ENCODE data around the gene UPP1.
"Not testable (repeated sequence)": the region's sequence is repeated elsewhere in the genome, so short reads cannot be mapped to it uniquely, and the experiment has no call there.

UPP1 gene

GRCh38 chr7:48114589-48114988, 25.5 kb downstream of the UPP1 start:
- FAIRE-seq (no peak), DNase-seq (ENCODE audit: insufficient read length, low spot score) (no peak)
- TF ChIP-seq POU2F2 (IDR thresholded peaks at IDR 0.05; ENCODE audit: low read depth, low read length) = no peak
- TF ChIP-seq TAF1 (IDR thresholded peaks at IDR 0.05; ENCODE audit: low read depth, low read length) = no peak
- no peak for TF ChIP-seq PAX5 (IDR thresholded peaks at IDR 0.05; ENCODE audit: insufficient read depth, low read length, severe bottlenecking)
- no peak for TF ChIP-seq POLR2AphosphoS5 (IDR thresholded peaks at IDR 0.05; ENCODE audit: low read depth, low read length)
- no peak for TF ChIP-seq SPI1 (IDR thresholded peaks at IDR 0.05; ENCODE audit: low read depth, low read length)
- TF ChIP-seq POLR2A (IDR thresholded peaks at IDR 0.05; ENCODE audit: low read depth, low read length) = no peak

GRCh38 chr7:48116043-48116442, 27.0 kb downstream of the UPP1 start:
- TF ChIP-seq PAX5 (IDR thresholded peaks at IDR 0.05; ENCODE audit: insufficient read depth, low read length, severe bottlenecking) (no peak), SPI1 (IDR thresholded peaks at IDR 0.05; ENCODE audit: low read depth, low read length) (no peak), POLR2A (IDR thresholded peaks at IDR 0.05; ENCODE audit: low read depth, low read length) (no peak), TAF1 (IDR thresholded peaks at IDR 0.05; ENCODE audit: low read depth, low read length) (no peak), POLR2AphosphoS5 (IDR thresholded peaks at IDR 0.05; ENCODE audit: low read depth, low read length) (no peak), POU2F2 (IDR thresholded peaks at IDR 0.05; ENCODE audit: low read depth, low read length) (no peak)
- FAIRE-seq (no peak), DNase-seq (ENCODE audit: insufficient read length, low spot score) (no peak)

GRCh38 chr7:48118041-48118440, 29.0 kb downstream of the UPP1 start:
- DNase-seq (ENCODE audit: insufficient read length, low spot score) = no peak
- no peak for FAIRE-seq
- TF ChIP-seq PAX5 (IDR thresholded peaks at IDR 0.05; ENCODE audit: insufficient read depth, low read length, severe bottlenecking) (no peak), SPI1 (IDR thresholded peaks at IDR 0.05; ENCODE audit: low read depth, low read length) (no peak), TAF1 (IDR thresholded peaks at IDR 0.05; ENCODE audit: low read depth, low read length) (no peak), POLR2AphosphoS5 (IDR thresholded peaks at IDR 0.05; ENCODE audit: low read depth, low read length) (no peak), POLR2A (IDR thresholded peaks at IDR 0.05; ENCODE audit: low read depth, low read length) (no peak), POU2F2 (IDR thresholded peaks at IDR 0.05; ENCODE audit: low read depth, low read length) (no peak)

GRCh38 chr7:48120536-48120935, 31.5 kb downstream of the UPP1 start:
- FAIRE-seq; DNase-seq (ENCODE audit: insufficient read length, low spot score): not testable (repeated sequence)

DNA sequence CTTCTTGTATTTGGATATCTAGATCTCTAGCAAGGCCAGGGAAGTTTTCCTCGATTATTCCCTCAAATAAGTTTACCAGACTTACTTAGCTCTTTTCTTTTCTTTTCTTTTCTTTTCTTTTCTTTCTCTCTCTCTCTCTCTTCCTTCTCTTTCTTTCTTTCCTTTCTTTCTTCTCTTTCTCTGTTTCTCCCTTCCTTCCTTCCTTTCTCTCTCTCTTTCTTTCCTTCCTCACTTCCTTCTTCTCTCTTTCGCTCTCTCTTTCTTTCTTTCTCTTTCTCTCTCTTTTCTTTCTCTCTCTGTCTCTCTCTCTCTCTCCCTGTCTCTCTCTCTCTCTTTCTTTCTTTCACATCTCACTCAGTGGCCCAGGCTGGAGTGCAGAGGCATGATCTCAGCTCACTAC, 37.0 kb downstream of the UPP1 start:
- no peak for FAIRE-seq
- no peak for DNase-seq (ENCODE audit: insufficient read length, low spot score)
- TF ChIP-seq TAF1 (IDR thresholded peaks at IDR 0.05; ENCODE audit: low read depth, low read length) (no peak), POLR2AphosphoS5 (IDR thresholded peaks at IDR 0.05; ENCODE audit: low read depth, low read length) (no peak), POLR2A (IDR thresholded peaks at IDR 0.05; ENCODE audit: low read depth, low read length) (no peak), SPI1 (IDR thresholded peaks at IDR 0.05; ENCODE audit: low read depth, low read length) (no peak), POU2F2 (IDR thresholded peaks at IDR 0.05; ENCODE audit: low read depth, low read length) (no peak), PAX5 (IDR thresholded peaks at IDR 0.05; ENCODE audit: insufficient read depth, low read length, severe bottlenecking) (no peak)

DNA sequence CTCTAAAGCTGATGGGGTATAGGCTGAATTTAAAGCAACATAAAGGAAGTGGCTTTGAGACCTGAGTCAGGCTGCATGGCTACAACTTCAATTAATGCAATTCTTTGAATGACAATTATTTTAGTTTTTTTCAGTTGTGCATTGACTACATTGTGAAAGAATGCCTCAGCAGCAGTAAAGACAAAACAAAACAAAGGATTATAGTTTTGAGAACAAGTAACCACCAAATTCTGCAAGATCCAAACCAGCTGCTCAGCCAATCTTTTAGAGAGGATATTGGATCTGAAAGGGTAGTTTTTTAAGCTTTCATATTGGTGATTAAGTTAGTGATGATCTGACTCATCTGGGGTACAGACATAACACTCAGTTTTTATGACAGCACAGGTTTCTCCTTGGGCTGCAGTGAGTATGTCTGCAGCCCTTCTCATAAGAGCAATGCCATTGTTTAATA, 41.6 kb downstream of the UPP1 start:
- no peak for FAIRE-seq
- DNase-seq (ENCODE audit: insufficient read length, low spot score) = no peak
- TF ChIP-seq PAX5 (IDR thresholded peaks at IDR 0.05; ENCODE audit: insufficient read depth, low read length, severe bottlenecking) = no peak
- no peak for TF ChIP-seq POLR2A (IDR thresholded peaks at IDR 0.05; ENCODE audit: low read depth, low read length)
- TF ChIP-seq SPI1 (IDR thresholded peaks at IDR 0.05; ENCODE audit: low read depth, low read length) = no peak

DNA sequence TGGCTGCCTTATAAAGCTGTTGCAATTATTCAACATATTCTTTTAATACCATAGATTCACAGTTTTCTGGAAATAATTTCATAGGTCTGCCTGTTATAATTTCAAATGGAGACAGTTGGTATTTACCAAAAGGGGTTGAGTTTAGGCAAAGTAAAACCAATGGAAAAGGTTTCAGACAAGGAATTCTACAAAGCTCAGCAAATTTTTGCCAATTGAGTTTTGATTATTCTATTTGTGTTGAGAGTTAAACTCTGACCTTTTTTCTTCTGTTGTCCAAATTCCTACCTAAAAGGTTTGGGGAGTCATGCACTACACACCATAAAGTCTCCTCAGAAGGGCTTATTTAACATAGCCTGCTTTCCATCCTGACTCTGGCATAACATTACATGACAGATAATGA, 43.7 kb downstream of the UPP1 start:
- FAIRE-seq = no peak
- no peak for TF ChIP-seq POLR2AphosphoS5 (IDR thresholded peaks at IDR 0.05; ENCODE audit: low read depth, low read length)
- no peak for TF ChIP-seq PAX5 (IDR thresholded peaks at IDR 0.05; ENCODE audit: insufficient read depth, low read length, severe bottlenecking)
- TF ChIP-seq POU2F2 (IDR thresholded peaks at IDR 0.05; ENCODE audit: low read depth, low read length) = no peak
- no peak for TF ChIP-seq TAF1 (IDR thresholded peaks at IDR 0.05; ENCODE audit: low read depth, low read length)
- TF ChIP-seq SPI1 (IDR thresholded peaks at IDR 0.05; ENCODE audit: low read depth, low read length) = no peak
- TF ChIP-seq POLR2A (IDR thresholded peaks at IDR 0.05; ENCODE audit: low read depth, low read length) = no peak
- no peak for DNase-seq (ENCODE audit: insufficient read length, low spot score)

GRCh38 chr7:48139459-48139858, 50.4 kb downstream of the UPP1 start:
- FAIRE-seq (no peak), DNase-seq (ENCODE audit: insufficient read length, low spot score) (no peak)
- TF ChIP-seq POLR2AphosphoS5 (IDR thresholded peaks at IDR 0.05; ENCODE audit: low read depth, low read length) (no peak), PAX5 (IDR thresholded peaks at IDR 0.05; ENCODE audit: insufficient read depth, low read length, severe bottlenecking) (no peak), POLR2A (IDR thresholded peaks at IDR 0.05; ENCODE audit: low read depth, low read length) (no peak), POU2F2 (IDR thresholded peaks at IDR 0.05; ENCODE audit: low read depth, low read length) (no peak), SPI1 (IDR thresholded peaks at IDR 0.05; ENCODE audit: low read depth, low read length) (no peak), TAF1 (IDR thresholded peaks at IDR 0.05; ENCODE audit: low read depth, low read length) (no peak)

DNA sequence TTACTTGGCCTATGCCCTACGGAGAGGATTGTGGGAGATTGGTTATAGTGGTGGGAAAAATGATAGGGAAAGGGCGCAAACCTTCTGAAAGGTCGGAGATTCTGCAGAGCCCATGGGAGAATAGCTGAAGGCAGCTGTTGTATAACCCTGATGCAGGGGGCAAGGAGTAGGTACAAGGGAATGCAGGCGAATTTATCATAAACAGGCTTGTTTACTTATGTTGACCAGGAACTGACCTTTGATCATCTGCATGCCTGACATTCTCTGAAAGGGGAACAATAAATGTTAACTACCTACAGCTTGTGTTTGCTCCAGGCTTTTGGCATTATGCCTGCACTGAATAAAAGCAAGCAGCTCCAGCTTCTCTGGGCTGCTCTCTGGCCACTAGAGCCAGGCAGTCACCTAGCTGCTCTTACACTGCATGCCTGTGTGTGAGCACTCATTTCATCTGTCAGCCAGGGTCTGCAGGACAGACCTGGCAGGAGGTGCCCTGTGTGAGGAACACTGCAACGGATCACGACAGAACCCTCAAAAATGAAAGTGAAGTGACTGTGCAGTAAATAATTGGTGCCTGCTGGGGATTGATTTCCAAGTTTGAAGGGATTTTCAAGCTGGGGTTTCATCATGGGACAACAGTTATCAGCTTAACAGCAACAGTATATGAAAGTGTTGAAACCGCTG, 51.1 kb downstream of the UPP1 start:
- FAIRE-seq (no peak), DNase-seq (ENCODE audit: insufficient read length, low spot score) (no peak)

DNA sequence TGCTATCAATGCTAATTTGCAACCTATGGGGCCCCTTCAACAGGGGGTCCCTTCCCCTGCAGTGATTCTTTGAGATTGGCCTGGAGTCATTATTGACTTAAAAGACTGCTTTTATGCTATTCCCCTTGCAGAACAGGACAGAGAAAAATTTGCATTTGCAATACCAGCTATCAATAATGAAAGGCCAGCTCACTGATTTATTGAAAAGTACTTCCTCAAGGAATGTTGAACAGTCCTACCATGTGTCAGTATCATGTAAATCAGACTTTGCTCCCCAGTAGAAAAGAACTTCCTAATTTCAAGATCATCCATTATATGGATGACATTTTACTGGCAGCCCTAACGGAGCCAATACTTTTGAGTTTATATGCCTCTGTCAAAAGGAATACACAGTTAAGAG, 52.5 kb downstream of the UPP1 start:
- FAIRE-seq (no peak), DNase-seq (ENCODE audit: insufficient read length, low spot score) (no peak)
- TF ChIP-seq TAF1 (IDR thresholded peaks at IDR 0.05; ENCODE audit: low read depth, low read length) = no peak
- TF ChIP-seq POLR2A (IDR thresholded peaks at IDR 0.05; ENCODE audit: low read depth, low read length) = no peak
- TF ChIP-seq POU2F2 (IDR thresholded peaks at IDR 0.05; ENCODE audit: low read depth, low read length) = no peak
- no peak for TF ChIP-seq PAX5 (IDR thresholded peaks at IDR 0.05; ENCODE audit: insufficient read depth, low read length, severe bottlenecking)
- TF ChIP-seq SPI1 (IDR thresholded peaks at IDR 0.05; ENCODE audit: low read depth, low read length) = no peak
- TF ChIP-seq POLR2AphosphoS5 (IDR thresholded peaks at IDR 0.05; ENCODE audit: low read depth, low read length) = no peak

More for the DNA sequence above, 51.1 kb downstream of the UPP1 start:
- TF ChIP-seq POLR2AphosphoS5 (IDR thresholded peaks at IDR 0.05; ENCODE audit: low read depth, low read length) (no peak), POU2F2 (IDR thresholded peaks at IDR 0.05; ENCODE audit: low read depth, low read length) (no peak), POLR2A (IDR thresholded peaks at IDR 0.05; ENCODE audit: low read depth, low read length) (no peak)
